Mucosa of gallbladder (tissue), 1 donor: ENCODE data around the gene COPE. TPM values are rescaled to one million over a fixed set of nuclear protein-coding genes. Genes with fewer than 3 reads are reported as not detected.
"Not testable (repeated sequence)": the region's sequence is repeated elsewhere in the genome, so short reads cannot be mapped to it uniquely, and the experiment has no call there.

Source experiments
- DNase-seq: peaks from one replicate; pipeline ENCODE4 v3.0.0-alpha.2; 2020; ENCODE audit warnings: low spot score
- total RNA-seq: library from RNA; stranded (reverse); gene quantifications from one replicate; pipeline ENCODE4 v1.2.1, GENCODE V29; 2021
- donor health status: DM: no; HTN: no; CAD: no.

Gene COPE
- 183 TPM for total RNA-seq

- peak; percentile 99 for DNase-seq
Observed at GRCh38 chr19:18919086-18919899, at the start of gene COPE, which contains the start of gene DDX49. Gene COPE, minus strand, starts transcription at chr19:18919387. Its CDS starts 39 bp downstream, at chr19:18919348. Gene DDX49, plus strand, starts transcription at chr19:18919715. Its CDS starts 27 bp downstream, at chr19:18919742.

- peak; percentile 70 for DNase-seq
Observed at GRCh38 chr19:18967358-18968146, 48.4 kb upstream of the COPE start.

GRCh38 chr19:18966307-18966706, 47.1 kb upstream of the COPE start:
- DNase-seq = no peak

GRCh38 chr19:18964121-18964520, 44.9 kb upstream of the COPE start:
- no peak for DNase-seq

DNA sequence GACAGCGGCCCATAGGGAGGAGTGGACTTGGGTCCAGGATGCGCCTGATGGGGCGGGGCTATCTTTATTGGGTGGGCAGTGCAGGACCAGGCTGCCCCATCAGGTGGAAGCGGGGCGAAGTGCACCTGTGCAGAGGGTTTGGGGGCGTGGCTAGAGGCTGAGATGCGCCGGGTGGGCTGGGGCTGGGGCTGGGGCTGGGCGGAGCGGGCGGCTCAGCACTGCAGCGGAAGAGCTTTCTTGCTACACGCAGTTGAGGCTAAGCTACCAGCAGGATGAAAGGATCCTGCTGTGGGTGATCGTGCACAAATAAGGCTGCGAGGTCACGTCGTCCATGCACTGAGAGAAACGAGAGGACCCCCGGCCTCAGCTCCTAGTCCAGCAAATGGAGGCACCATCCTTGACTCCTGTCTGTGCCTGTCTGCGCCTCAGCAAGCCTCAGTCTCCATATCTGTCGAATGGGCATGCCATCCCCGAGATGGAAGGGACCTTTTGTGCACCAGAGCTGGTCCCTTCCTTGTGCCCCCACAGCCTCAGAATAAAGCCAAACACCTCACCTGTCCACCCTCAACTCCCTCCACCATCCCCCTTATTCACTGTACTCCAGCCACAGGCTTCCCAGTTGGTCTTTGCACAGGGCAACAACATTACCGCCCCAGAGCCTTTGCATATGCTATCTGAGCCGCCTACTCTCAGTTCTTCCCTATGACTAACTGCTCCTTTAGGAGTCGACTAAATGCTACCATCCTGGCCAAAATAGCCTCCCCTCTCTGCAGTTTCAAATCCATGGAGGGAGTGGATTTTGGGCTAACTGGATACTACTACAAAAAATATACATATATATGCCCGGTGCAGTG, 42.8 kb upstream of the COPE start:
- DNase-seq = no peak

DNA sequence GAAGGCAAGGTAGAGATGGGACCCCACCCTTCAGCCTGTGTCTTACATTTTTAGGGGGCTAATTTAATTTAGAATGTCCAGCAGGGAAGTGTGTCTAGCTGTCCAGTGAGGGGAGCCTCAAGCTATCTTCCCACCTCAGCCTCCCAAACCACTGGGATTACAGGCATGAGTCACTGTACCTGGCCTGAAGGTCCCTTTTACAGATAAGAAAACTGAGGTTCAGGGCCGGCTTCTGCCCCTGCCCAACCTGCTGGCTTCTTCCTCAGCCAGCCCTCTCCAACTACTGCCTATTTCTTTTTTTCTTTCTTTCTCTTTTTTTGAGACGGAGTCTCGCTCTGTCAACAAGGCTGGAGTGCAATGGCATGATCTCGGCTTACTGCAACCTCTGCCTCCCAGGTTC, 41.2 kb upstream of the COPE start:
- DNase-seq = no peak

GRCh38 chr19:18955042-18955441, 35.9 kb upstream of the COPE start:
- DNase-seq = no peak

DNA sequence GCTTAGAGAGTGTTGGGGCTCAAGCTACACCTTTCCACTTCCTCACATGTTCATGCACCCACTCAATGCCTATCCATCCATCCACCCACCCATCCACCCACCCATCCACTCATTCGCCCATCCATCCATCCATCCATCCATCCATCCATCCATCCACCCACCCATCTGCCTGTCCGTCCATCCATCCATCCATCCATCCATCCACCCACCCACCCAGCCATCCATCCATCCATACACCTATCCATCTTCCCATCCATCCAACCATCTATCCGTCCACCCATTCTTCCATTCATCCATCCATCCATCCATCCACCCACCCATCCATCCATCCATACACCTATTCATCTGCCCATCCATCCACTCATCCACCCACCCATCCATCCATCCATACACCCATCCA, 34.9 kb upstream of the COPE start:
- no peak for DNase-seq

GRCh38 chr19:18952364-18953003, 33.3 kb upstream of the COPE start:
- not testable (repeated sequence) for DNase-seq

DNA sequence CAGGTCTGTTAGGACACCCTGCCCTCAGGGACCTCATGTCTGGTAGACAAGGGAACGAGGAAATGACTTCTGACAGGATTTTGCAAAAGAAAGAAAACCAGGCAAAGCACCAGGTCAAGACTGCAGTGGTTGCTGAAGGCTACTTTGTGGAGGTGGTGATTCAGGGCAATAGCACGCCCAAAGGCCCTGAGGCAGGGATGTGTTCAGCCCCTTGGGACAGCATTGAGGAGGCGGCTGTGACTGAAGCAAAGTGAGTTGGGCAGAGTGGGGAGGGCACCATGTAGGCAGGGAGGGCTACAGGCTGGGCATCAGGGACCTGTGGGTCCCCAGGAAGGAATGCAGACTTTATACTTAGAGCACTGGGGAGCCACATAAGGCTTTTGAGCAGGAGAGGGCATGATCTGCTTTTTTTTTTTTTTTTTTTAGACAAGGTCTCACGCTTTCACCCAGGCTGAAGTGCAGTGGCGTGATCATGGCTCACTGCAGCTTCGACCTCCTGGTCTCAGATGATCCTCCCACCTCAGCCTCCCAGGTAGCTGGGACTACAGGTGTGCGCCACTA, 32.6 kb upstream of the COPE start:
- DNase-seq = no peak

DNA sequence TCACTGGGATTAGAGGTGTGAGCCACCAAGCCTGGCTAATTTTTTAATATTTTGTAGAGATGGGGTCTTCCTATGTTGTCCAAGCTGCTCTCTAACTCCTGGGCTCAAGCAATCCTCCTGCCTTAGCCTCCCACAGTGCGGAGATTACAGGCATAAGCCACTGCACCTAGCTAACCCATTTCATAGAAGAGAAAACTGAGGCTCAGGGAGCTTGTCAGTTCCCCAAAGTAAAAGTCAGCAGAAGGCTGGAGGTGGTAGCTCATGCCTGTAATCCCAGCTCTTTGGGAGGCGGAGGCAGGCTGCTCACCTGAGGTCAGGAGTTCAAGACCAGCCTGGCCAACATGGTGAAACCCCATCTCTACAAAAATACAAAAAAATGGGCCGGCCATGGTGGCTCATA, 30.7 kb upstream of the COPE start:
- DNase-seq = no peak

GRCh38 chr19:18948976-18949356, 29.8 kb upstream of the COPE start:
- DNase-seq = no peak

DNA sequence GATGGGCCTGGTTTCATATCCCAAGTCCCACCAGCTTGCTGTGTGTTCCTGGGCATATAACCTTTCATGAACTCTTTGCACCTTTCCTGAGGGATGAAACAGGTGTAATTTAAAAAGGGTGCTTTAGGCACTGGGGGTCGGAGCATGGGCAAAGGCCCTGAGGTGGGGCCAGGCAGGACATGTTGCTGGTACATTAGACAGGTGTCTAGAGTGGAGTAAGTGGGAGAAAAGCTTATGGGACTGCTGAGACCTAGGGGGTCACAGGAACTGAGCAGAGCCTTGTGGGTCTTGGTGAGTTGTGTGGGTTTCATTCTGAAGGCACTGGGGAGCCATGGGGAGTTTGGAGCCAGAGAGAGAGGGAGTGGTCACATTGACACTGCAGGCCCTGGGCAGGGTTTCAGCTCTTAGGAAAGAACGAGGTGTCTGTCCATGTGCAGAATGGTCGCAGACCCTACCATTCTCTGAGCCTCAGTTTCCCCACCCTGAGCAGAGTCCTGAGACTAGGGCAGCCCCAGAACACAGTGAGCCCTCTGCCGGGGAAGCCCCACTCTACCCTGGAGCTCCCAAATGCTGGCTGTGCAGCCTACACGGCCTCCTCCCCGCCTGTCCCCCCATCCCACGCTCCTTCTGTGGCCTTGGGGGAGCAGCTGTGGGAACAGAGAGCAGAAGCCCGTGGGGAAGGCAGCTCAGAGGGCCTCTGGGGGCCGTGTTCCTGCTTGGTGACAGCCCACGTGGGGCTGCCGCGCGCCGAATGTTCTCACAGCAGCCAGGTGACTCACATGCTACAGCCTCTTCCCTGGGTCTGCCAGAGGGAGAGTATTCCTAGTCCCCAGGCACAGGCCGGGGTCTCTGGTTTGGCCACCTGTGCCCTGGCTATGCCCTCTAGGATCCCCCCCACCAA, 29.1 kb upstream of the COPE start:
- DNase-seq = no peak

DNA sequence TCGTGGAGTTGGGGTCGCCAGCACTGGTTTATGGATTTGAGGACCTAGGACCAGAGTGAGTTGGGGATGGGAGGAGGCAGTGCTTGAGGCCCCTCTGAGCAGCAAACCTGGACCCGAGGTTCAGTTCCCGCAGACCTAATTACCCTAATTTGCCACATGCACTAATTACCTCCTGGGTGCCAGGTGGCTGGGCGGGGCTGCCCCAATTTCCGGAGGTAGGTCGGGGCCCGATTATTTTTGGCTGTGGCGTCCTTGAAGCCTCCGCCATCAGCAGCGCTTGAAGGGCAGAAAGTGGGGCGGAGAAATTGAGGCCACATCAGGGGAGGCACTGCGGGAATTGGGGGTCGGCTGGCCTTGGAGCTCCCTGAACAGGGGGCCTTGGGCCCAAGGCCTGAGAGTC, 27.7 kb upstream of the COPE start:
- no peak for DNase-seq

- DNase-seq = no peak
Observed at GRCh38 chr19:18946335-18946734, 27.1 kb upstream of the COPE start.

DNA sequence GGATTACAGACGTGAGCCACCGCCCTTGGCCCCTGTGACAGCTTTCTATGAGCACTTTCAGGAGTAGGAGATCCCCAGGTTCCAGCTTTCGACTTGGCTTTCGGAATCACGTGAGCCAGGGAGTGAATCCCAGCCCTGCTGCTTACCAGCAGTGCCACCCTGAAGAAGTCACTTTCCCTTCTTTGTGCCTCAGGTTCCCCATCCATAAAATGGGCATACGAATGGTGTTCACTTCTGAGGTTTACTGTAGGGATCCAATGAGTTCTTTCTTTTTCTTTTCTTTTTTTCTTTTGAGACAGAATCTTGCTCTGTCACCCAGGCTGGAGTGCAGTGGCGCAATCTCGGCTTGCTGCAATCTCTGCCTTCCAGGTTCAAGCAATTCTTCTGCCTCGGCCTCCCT, 26.1 kb upstream of the COPE start:
- no peak for DNase-seq

- no peak for DNase-seq
Observed at GRCh38 chr19:18943465-18943864, 24.3 kb upstream of the COPE start.

DNA sequence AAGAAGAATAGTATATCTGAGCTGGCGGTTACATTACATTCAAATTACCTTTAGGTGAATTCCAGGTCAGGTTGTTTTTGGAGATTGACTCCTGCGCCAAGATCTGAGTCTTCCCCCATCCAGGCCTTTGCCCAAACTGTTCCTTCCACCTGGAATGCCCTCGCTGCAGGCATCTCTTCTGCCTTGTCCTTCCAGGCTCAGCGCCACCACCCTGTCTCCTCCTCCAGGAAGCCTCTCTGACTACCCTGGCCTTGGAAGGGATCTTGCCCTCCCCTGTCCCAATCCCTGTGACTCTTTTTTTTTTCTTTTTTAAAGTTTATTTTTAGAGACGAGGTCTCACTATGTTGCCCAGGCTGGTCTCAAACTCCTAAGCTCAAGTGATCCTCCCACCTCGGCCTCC, 23.5 kb upstream of the COPE start:
- DNase-seq = no peak

- no peak for DNase-seq
Observed at GRCh38 chr19:18941628-18942354, 22.6 kb upstream of the COPE start.
